Hepatocyte (in vitro differentiated cells): ENCODE results near the gene IGF2.

Source experiments
- CTCF ChIP-seq: fragments of 200-600 bp; sonication (generic); IDR thresholded peaks from 2 replicates; pipeline ENCODE4 v1.5.1; 2016; ENCODE audit warnings: antibody characterized with exemption, mild to moderate bottlenecking; ENCODE audit not compliant: poor library complexity
- EZH2 ChIP-seq: fragments of 200-600 bp; sonication (generic); IDR thresholded peaks from 2 replicates; pipeline ENCODE4 v1.6.1; 2016; ENCODE audit warnings: antibody characterized with exemption, mild to moderate bottlenecking, borderline replicate concordance
- EZH2phosphoT487 ChIP-seq: fragments of 200-600 bp; sonication (generic); IDR thresholded peaks from one replicate; pipeline ENCODE4 v1.6.1; 2018; ENCODE audit warnings: antibody characterized with exemption, mild to moderate bottlenecking, low read depth, moderate library complexity; ENCODE audit not compliant: unreplicated experiment, severe bottlenecking

- TF ChIP-seq CTCF (no peak), EZH2 (no peak), EZH2phosphoT487 (no peak)
Measured at GRCh38 chr11:2169005-2169378, 29.8 kb upstream of the IGF2 start.
